Ovary (tissue), 9 donors: ENCODE data around the gene FLNA. TPM values are rescaled to one million over a fixed set of nuclear protein-coding genes. Genes with fewer than 3 reads are reported as not detected.

Source experiments
- DNase-seq, 5 donors: peaks; one replicate each; pipeline ENCODE4 v3.0.0-alpha.2; 2019 to 2020
- H3K27ac ChIP-seq, 2 donors: fragments of 200-600 bp; one replicate each; pipeline versions ENCODE4 v1.5.1 to v1.8.0; 2019 to 2022
- H3K27me3 ChIP-seq: fragments of 200-600 bp; one replicate; pipeline ENCODE4 v1.8.0; 2022
- H3K36me3 ChIP-seq: fragments of 200-600 bp; sonication (generic); one replicate; pipeline ENCODE4 v1.5.1; 2019
- H3K4me1 ChIP-seq: one replicate; pipeline ENCODE4 v1.8.1; 2013; ENCODE audit warnings: mild to moderate bottlenecking, moderate library complexity; ENCODE audit not compliant: insufficient read depth
- H3K4me3 ChIP-seq: fragments of 200-600 bp; sonication (generic); one replicate; pipeline ENCODE4 v1.5.1; 2017
- H3K9me3 ChIP-seq, 2 donors: fragments of 200-600 bp in 1 of 2; sonication (generic) in 1 of 2; one replicate each; pipeline versions ENCODE4 v1.5.1 to v1.8.1; 2013 to 2019; ENCODE audit warnings: mild to moderate bottlenecking in 1 of 2, moderate library complexity in 1 of 2
- CTCF ChIP-seq, 3 donors: fragments of 450-650 bp in 2 of 3; fragments of 200-600 bp in 1 of 3; IDR thresholded peaks; one replicate each; pipeline versions ENCODE4 v1.5.1 to v1.8.0; 2016 to 2022; ENCODE audit warnings: antibody characterized with exemption in 3 of 3, mild to moderate bottlenecking in 1 of 3
- EP300 ChIP-seq: sonication (generic); formaldehyde crosslinking; IDR thresholded peaks from one replicate; pipeline ENCODE4 v1.6.1; 2017; ENCODE audit warnings: antibody characterized with exemption
- POLR2A ChIP-seq: fragments of 450-650 bp; IDR thresholded peaks from one replicate; pipeline ENCODE4 v1.6.1; 2017; ENCODE audit warnings: antibody characterized with exemption, mild to moderate bottlenecking, moderate library complexity
- WGBS, 3 donors: extraction: QIAGEN DNeasy Blood & Tissue Kit in 1 of 3; methylation state at CpG; one replicate each; pipeline versions ENCODE4 v1.1.5 to v1.1.7; 2013 to 2017; 5-methylcytosine and 5-hydroxymethylcytosine counted together
- intact Hi-C, 4 donors: fragments of 100-400 bp; cut with DNase I; formaldehyde crosslinking; loops; one replicate each; pipeline versions ENCODE4 v1.11.0 to v1.15.1; 2022 to 2023
- polyA plus RNA-seq, 2 donors: library from polyadenylated mRNA; stranded (reverse); fragments of 200-250 nt in 1 of 2; fragments of 350-450 nt in 1 of 2; fragmentation: Illumina TruSeq in 1 of 2; extraction: RNeasy Lipid Tissue Mini Kit (QIAGEN cat#74804) in 1 of 2; gene quantifications; one replicate each; pipeline ENCODE4 v1.2.3, GENCODE V29; 2013 to 2014
- total RNA-seq, 7 donors: library from RNA; depleted of rRNA in 2 of 7; stranded (reverse); fragments of >200 nt in 2 of 7; fragmentation: NEBNext Ultra II Directional in 3 of 7; extraction: Animal tissue kit (Norgen Biotek cat#: 25700) in 3 of 7; gene quantifications; one replicate each; pipeline versions ENCODE4 v1.1.0 to v1.2.4, GENCODE V29; 2016 to 2023
- donor health status: DM: no; HTN: no; CAD: no; lungs with moderate emphysema.
- donor health status: DM: no; HTN: no; CAD: no.
- donor health status: Bipolar disorder and iron deficiency.
- donor health status: DM: yes; HTN: yes; CAD: no.
- donor health status: DM: no; HTN: no; CAD: no.
- donor health status: DM: yes; HTN: yes; CAD: no.

Gene FLNA
- total and polyA plus RNA-seq, 9 donors: 327 to 2,249 (median 885) TPM

DNA sequence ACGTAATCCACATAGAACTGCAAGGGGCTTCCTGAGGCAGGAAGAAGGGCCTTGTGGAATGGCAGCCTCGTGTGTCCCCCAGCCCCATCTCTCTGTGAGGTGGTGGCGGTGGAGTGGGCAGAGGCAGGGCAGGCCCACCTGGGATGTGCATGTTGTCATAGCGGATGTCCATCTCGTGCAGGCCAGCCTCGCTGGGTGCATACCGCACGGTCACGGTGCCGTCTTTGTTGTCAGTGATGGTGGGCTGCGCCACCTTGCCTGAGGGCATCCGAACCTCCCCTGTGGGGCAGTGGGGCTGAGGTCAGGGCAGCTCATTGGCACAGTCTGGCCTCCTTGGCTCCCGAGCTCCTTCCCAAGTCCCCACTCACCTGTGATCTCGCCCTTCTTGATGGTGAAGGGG is 20.4 kb downstream of the FLNA start:
- H3K9me3 ChIP-seq: no peaks in the 10 kb centered on the region
- H3K4me1 ChIP-seq: no peaks in the 10 kb centered on the region
- no peak overlapping the region for H3K27ac ChIP-seq
- H3K4me3 ChIP-seq: no peak overlapping the region
- TF ChIP-seq POLR2A (no peak), CTCF (IDR thresholded peaks at IDR 0.05) (no peak), EP300 (no peak)
- DNase-seq: no peak
- intact Hi-C loops: no loop called here
- H3K27me3 ChIP-seq: no peaks in the 10 kb centered on the region
- 80 to 85% (median 83%) methylated on average over 5 to 14 of the region's 14 CpGs for WGBS, 3 donors
- no peaks in the 10 kb centered on the region for H3K36me3 ChIP-seq

- Histone ChIP-seq H3K4me3 (no peak overlapping the region), H3K4me1 (no peaks in the 10 kb centered on the region), H3K27me3 (no peaks in the 10 kb centered on the region), H3K9me3 (no peaks in the 10 kb centered on the region), H3K36me3 (no peaks in the 10 kb centered on the region), H3K27ac (no peak overlapping the region)
- intact Hi-C loops: no loop called here
- DNase-seq: no peak
- TF ChIP-seq EP300 (no peak), POLR2A (no peak), CTCF (IDR thresholded peaks at IDR 0.05) (no peak)
- whole genome bisulfite sequencing, 3 donors: 73 to 80% (median 77%) methylated on average over 24 of the region's 24 CpGs
Observed at GRCh38 chrX:154353172-154353843, 21.1 kb downstream of the FLNA start.

DNA sequence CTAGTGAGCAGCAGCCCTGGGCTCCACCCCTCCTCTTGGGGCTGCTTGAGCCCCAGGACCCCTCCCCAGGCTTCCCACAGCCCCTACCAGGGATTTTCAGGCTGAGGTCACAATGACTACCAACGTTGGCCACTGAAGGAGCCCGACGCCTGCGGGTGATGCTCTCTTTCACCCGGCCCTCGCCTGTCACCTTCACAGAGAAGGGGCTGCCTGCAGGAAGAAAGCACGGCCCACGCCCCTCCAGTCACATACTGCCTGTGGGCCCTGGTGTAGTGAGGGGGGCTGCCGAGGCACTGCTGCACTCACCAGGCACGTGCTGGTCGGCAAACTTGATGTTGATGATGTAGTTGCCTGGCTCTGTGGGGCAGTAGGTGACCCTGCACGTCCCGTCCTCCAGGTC is 22.0 kb downstream of the FLNA start:
- intact Hi-C loops: no loop called here
- WGBS, 3 donors: 76 to 77% (median 77%) methylated on average over 11 to 13 of the region's 13 CpGs
- Histone ChIP-seq H3K27me3 (no peaks in the 10 kb centered on the region), H3K4me1 (no peaks in the 10 kb centered on the region), H3K4me3 (no peak overlapping the region), H3K36me3 (no peaks in the 10 kb centered on the region), H3K9me3 (no peaks in the 10 kb centered on the region), H3K27ac (no peak overlapping the region)
- TF ChIP-seq POLR2A (no peak), CTCF (IDR thresholded peaks at IDR 0.05) (no peak), EP300 (no peak)
- DNase-seq: no peak

DNA sequence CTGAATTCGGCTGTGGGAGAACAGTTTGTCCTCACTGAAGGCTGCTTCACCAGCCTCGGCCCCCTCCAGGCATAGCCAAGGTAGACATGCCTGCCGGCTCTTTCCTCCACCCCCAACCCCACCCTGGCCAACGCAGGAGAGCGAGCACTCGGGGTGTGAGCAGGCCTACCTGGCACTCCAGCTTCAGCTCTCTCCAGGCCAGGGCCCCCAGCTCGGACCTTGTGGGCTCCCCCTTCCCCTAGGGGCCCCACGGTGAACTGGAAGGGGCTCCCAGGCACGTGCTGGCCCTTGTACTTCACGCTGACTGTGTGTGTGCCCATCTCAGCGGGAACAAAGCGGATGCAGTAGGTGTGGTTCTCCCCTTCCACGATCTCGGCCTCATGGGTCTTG is 22.4 kb downstream of the FLNA start:
- no peaks in the 10 kb centered on the region for H3K27me3 ChIP-seq
- no peak overlapping the region for H3K4me3 ChIP-seq
- H3K9me3 ChIP-seq: no peaks in the 10 kb centered on the region
- 63 to 77% (median 74%) methylated on average over 8 to 14 of the region's 14 CpGs for WGBS, 3 donors
- no peak for DNase-seq
- TF ChIP-seq POLR2A (no peak), EP300 (no peak), CTCF (IDR thresholded peaks at IDR 0.05) (no peak)
- no peaks in the 10 kb centered on the region for H3K4me1 ChIP-seq
- no peaks in the 10 kb centered on the region for H3K36me3 ChIP-seq
- intact Hi-C loops: no loop called here
- no peak overlapping the region for H3K27ac ChIP-seq
